Cortex of kidney (tissue), 1 donor: Measurements from ENCODE around the gene MED26.

Source experiments
- DNase-seq: peaks from one replicate; lab custom pipeline; 2025; lab: John Stamatoyannopoulos, UW

The MED26 gene

GRCh38 chr19:16612636-16613035 is 15.4 kb downstream of the MED26 start:
- no peak for DNase-seq

- no peak for DNase-seq
These were observed 16.9 kb downstream of the MED26 start for GRCh38 chr19:16611121-16611520.

GRCh38 chr19:16609511-16610200 is 18.3 kb downstream of the MED26 start:
- DNase-seq = no peak

GRCh38 chr19:16608290-16608739 is 19.7 kb downstream of the MED26 start:
- no peak for DNase-seq

GRCh38 chr19:16607819-16608218 is 20.2 kb downstream of the MED26 start:
- DNase-seq = no peak

GRCh38 chr19:16605553-16605994 is 22.4 kb downstream of the MED26 start:
- DNase-seq = no peak

- no peak for DNase-seq
These were observed 22.9 kb downstream of the MED26 start for GRCh38 chr19:16605115-16605514.

GRCh38 chr19:16604615-16605014 is 23.4 kb downstream of the MED26 start:
- DNase-seq = no peak

GRCh38 chr19:16603090-16603489 is 24.9 kb downstream of the MED26 start:
- DNase-seq = no peak

- DNase-seq = no peak
These were observed 26.5 kb downstream of the MED26 start for GRCh38 chr19:16601378-16602052.

GRCh38 chr19:16600824-16601223 is 27.2 kb downstream of the MED26 start:
- no peak for DNase-seq

- DNase-seq = no peak
These were observed 28.2 kb downstream of the MED26 start for GRCh38 chr19:16599655-16600346.

GRCh38 chr19:16598848-16599247 is 29.2 kb downstream of the MED26 start:
- no peak for DNase-seq

GRCh38 chr19:16596399-16596798 is 31.6 kb downstream of the MED26 start:
- DNase-seq = no peak

- DNase-seq = no peak
These were observed 32.9 kb downstream of the MED26 start for GRCh38 chr19:16595097-16595496.

- DNase-seq = no peak
These were observed 33.3 kb downstream of the MED26 start for GRCh38 chr19:16594681-16595091.

GRCh38 chr19:16594131-16594586 is 33.8 kb downstream of the MED26 start:
- DNase-seq = no peak

GRCh38 chr19:16593181-16593580 is 34.8 kb downstream of the MED26 start:
- DNase-seq = no peak

GRCh38 chr19:16591803-16592556 is 36.0 kb downstream of the MED26 start:
- no peak for DNase-seq

GRCh38 chr19:16590876-16591802 is 36.9 kb downstream of the MED26 start:
- DNase-seq = no peak

- no peak for DNase-seq
These were observed 38.1 kb downstream of the MED26 start for GRCh38 chr19:16589917-16590316.
